Endometrial microvascular endothelial cells (primary cell): ENCODE measurements around the gene TNMD. TPM values are rescaled to one million over a fixed set of nuclear protein-coding genes. Genes with fewer than 3 reads are reported as not detected.

ENCODE experiments used
- in situ Hi-C: cut with HindIII; loops from 2 replicates; pipeline ENCODE4 v1.10.0; 2017; ENCODE audit warnings: low sequenced_read_pairs, low pct_unique_long_range_greater_than_20kb; ENCODE audit errors: inconsistent ontology term
- total RNA-seq: library from RNA; depleted of rRNA; stranded (reverse); fragments of >200 nt; gene quantifications from one replicate; pipeline ENCODE4 v1.2.3, GENCODE V29; 2015; ENCODE audit errors: inconsistent ontology term

TNMD gene
- total RNA-seq, 1 donor from 2014 or later = not detected

GRCh38 chrX:100642290-100642689 lies 57.6 kb downstream of the TNMD start:
- in situ Hi-C loops = no loop called here

- in situ Hi-C loops = no loop called here
These were observed 58.5 kb downstream of the TNMD start for GRCh38 chrX:100643212-100643611.

- in situ Hi-C loops = no loop called here
These were observed 59.5 kb downstream of the TNMD start, which contains the start of gene SRPX2 for GRCh38 chrX:100643956-100644860. SRPX2 (plus strand) TSS chrX:100644199; CDS start chrX:100646323, 2,124 bp downstream.

GRCh38 chrX:100645106-100645505 lies 60.4 kb downstream of the TNMD start:
- in situ Hi-C loops = no loop called here

- in situ Hi-C loops = no loop called here
These were observed 62.4 kb downstream of the TNMD start for GRCh38 chrX:100647095-100647494.

GRCh38 chrX:100647739-100648138 lies 63.0 kb downstream of the TNMD start:
- in situ Hi-C loops = no loop called here

- in situ Hi-C loops = no loop called here
These were observed 64.0 kb downstream of the TNMD start for GRCh38 chrX:100648458-100649417.

Other genes with a start within 250 kb of the TNMD start
- gene PCDH19, start 174.7 kb upstream of the TNMD start, total RNA-seq = not detected
- gene TSPAN6, start 51.9 kb downstream of the TNMD start, total RNA-seq = 38.6 TPM
- gene SRPX2, start 59.3 kb downstream of the TNMD start, total RNA-seq = 67.8 TPM
- 27.2 TPM for gene SYTL4, start 147.2 kb downstream of the TNMD start, total RNA-seq
- gene CSTF2, start 235.5 kb downstream of the TNMD start, total RNA-seq = 38.6 TPM